ENCODE results near the gene NKAIN2. TPM values are rescaled to one million over a fixed set of nuclear protein-coding genes. Genes with fewer than 3 reads are reported as not detected.

The NKAIN2 gene
- total and polyA plus RNA-seq, 2 donors (not counting 3 experiments of a cell fraction or from before 2014, with no cell fraction given): 0.03 TPM; not detected in 1

DNA sequence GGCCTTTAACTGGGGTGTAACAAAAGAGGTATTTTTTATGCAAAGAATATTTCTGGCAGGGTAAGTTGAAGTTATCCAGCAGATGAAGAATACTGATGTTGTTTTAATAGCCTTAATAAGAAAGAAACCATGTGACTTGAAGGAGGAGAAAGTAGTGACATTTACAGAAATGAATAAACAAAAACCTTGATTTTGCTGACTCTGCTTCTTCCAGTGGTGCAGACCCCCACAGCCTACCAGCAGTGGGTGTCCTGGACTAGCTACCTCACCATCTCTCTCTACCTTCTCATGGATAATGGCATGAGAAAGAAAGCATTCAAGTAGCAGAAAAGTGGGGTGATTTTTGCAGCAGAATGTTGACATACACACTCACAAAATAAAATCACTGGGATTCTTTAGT lies 996.0 kb downstream of the NKAIN2 start:
- no peak overlapping the region for H3K4me3 ChIP-seq (replicated peaks in 1 of 3; ENCODE audit: insufficient read depth in 1 of 3, low read depth in 1 of 3, low read length in 3 of 3)
- intact Hi-C loops (cut with micrococcal nuclease) (loop anchor here (10.0 kb wide), 1 partner anchor 1385 kb away; no protein-coding TSS in a partner anchor), dilution Hi-C loops (cut with MboI; ENCODE audit: extremely low pct_ligation_motif_present, low sequenced_read_pairs) (no loop called here)

More for the DNA sequence above, 996.0 kb downstream of the NKAIN2 start:
- no peaks in the 10 kb centered on the region for H3K4me1 ChIP-seq (ENCODE audit: control insufficient read depth, extremely low read depth, insufficient read depth, low read length)
- H3K9me3 ChIP-seq (replicated peaks; ENCODE audit: control insufficient read depth, insufficient read depth, low read length): no peaks in the 10 kb centered on the region
- H3K9ac ChIP-seq (replicated peaks; ENCODE audit: extremely low read depth, insufficient read depth, low read length): no peak overlapping the region
- no peak for TF ChIP-seq EZH2 (IDR thresholded peaks at IDR 0.05; ENCODE audit: borderline replicate concordance, low read depth, low read length, severe bottlenecking)
- no peak for TF ChIP-seq POLR2A (IDR thresholded peaks at IDR 0.05; ENCODE audit: low read depth, low read length)
- no peak for TF ChIP-seq JUN (IDR thresholded peaks at IDR 0.05; ENCODE audit: borderline replicate concordance, insufficient read depth, insufficient read length, low read depth)
- TF ChIP-seq GATA2 (IDR thresholded peaks at IDR 0.05; ENCODE audit: insufficient read depth, insufficient read length, low read depth, low read length): no peak
- TF ChIP-seq, protein P1, sequence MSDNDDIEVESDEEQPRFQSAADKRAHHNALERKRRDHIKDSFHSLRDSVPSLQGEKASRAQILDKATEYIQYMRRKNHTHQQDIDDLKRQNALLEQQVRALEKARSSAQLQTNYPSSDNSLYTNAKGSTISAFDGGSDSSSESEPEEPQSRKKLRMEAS (IDR thresholded peaks at IDR 0.05; ENCODE audit: insufficient read depth, insufficient read length): no peak
- TF ChIP-seq FOS (IDR thresholded peaks at IDR 0.05; ENCODE audit: borderline replicate concordance, insufficient read depth, low read length): no peak
- TF ChIP-seq, protein P2, sequence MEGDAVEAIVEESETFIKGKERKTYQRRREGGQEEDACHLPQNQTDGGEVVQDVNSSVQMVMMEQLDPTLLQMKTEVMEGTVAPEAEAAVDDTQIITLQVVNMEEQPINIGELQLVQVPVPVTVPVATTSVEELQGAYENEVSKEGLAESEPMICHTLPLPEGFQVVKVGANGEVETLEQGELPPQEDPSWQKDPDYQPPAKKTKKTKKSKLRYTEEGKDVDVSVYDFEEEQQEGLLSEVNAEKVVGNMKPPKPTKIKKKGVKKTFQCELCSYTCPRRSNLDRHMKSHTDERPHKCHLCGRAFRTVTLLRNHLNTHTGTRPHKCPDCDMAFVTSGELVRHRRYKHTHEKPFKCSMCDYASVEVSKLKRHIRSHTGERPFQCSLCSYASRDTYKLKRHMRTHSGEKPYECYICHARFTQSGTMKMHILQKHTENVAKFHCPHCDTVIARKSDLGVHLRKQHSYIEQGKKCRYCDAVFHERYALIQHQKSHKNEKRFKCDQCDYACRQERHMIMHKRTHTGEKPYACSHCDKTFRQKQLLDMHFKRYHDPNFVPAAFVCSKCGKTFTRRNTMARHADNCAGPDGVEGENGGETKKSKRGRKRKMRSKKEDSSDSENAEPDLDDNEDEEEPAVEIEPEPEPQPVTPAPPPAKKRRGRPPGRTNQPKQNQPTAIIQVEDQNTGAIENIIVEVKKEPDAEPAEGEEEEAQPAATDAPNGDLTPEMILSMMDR (IDR thresholded peaks at IDR 0.05; ENCODE audit: extremely low read depth in 1 of 2, insufficient read depth in 1 of 2, low read depth in 1 of 2, low read length in 2 of 2): no peak
- no peak for TF ChIP-seq POLR2AphosphoS5 (IDR thresholded peaks at IDR 0.05; ENCODE audit: insufficient read depth, low read depth, low read length)
- TF ChIP-seq MYC (IDR thresholded peaks at IDR 0.05; ENCODE audit: low read depth, low read length): no peak
- no peaks in the 10 kb centered on the region for H3K79me2 ChIP-seq (ENCODE audit: control insufficient read depth, insufficient read depth, low read length)
- no peaks in the 10 kb centered on the region for H3K36me3 ChIP-seq (ENCODE audit: control insufficient read depth in 2 of 2, extremely low read depth in 1 of 2, insufficient read depth in 2 of 2, low read length in 2 of 2)
- BruUV-seq (replicated peaks): no TSS peak
- H4K20me1 ChIP-seq (replicated peaks; ENCODE audit: control insufficient read depth, extremely low read depth, insufficient read depth, low read length): no peaks in the 10 kb centered on the region
- DNase-seq (ENCODE audit: low read depth, low spot score) (no peak), FAIRE-seq (no peak)
- H2AFZ ChIP-seq (ENCODE audit: low read depth, low read length): no peak overlapping the region
- H3K4me2 ChIP-seq (ENCODE audit: insufficient read depth, low read length): no peak overlapping the region
- no peaks in the 10 kb centered on the region for H3K9me1 ChIP-seq (replicated peaks; ENCODE audit: control insufficient read depth, extremely low read depth, insufficient read depth, low read length)
- ChIA-PET CTCF (interaction anchor here (0.6 to 2.4 kb wide), 9 partner anchors 15 to 1023 kb away, joined by 3 to 35 read pairs (median 3); no protein-coding TSS in a partner anchor), POLR2A (no interaction called here)
- no peak overlapping the region for H3K27ac ChIP-seq (ENCODE audit: insufficient read depth, low read depth, low read length)
- H3K27me3 ChIP-seq (ENCODE audit: control insufficient read depth in 2 of 2, insufficient read depth in 2 of 2, low read length in 2 of 2): no peaks in the 10 kb centered on the region
